ENCODE data around the gene LRRC18.

LRRC18 gene

DNA sequence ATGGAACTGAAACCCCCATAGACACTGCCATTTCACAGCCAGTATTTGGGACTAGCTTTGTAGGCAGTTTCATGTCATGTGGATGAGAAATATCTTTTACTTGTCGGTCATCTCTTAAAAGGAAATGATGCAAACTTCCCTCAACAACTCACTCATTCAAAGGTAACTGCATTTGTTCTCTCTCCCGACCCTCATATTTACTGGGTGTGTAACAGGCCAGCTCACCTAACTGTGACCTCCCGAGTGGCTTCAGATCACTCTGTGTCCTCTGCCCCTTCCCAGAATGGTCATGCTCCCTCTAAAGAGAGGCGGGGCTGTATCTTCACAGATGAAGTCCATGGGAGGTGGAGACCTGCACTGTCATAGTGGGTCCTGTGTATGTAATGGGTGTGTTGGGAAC, 14.7 kb downstream of the LRRC18 start:
- H3K27me3 ChIP-seq (ENCODE audit: insufficient read depth, low read depth) = no peaks in the 10 kb centered on the region
- no peaks in the 10 kb centered on the region for H3K36me3 ChIP-seq (ENCODE audit: insufficient read depth)
- H3K9ac ChIP-seq = no peak overlapping the region

DNA sequence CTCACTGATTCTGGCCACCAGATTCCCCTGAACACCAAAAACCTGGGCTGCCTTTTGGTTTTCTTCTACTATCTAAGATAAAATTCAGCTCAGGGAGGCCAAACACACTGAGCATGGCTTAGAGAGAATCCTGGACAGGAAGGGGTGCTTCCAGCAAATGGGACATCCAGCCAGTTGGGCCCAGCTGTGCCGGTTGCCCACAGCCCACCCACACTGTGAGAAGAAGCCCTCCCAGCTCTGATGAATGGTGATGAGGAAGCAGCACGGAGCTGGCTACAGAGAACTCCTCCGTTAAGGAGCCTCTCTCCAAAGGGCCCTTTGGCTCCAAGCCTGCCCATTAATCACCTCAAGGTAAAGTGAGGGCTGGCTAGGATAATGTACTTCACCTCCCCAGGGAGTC, 15.9 kb downstream of the LRRC18 start:
- H3K36me3 ChIP-seq (ENCODE audit: insufficient read depth) = no peaks in the 10 kb centered on the region
- H3K4me2 ChIP-seq = no peak overlapping the region
- TF ChIP-seq, protein P1, sequence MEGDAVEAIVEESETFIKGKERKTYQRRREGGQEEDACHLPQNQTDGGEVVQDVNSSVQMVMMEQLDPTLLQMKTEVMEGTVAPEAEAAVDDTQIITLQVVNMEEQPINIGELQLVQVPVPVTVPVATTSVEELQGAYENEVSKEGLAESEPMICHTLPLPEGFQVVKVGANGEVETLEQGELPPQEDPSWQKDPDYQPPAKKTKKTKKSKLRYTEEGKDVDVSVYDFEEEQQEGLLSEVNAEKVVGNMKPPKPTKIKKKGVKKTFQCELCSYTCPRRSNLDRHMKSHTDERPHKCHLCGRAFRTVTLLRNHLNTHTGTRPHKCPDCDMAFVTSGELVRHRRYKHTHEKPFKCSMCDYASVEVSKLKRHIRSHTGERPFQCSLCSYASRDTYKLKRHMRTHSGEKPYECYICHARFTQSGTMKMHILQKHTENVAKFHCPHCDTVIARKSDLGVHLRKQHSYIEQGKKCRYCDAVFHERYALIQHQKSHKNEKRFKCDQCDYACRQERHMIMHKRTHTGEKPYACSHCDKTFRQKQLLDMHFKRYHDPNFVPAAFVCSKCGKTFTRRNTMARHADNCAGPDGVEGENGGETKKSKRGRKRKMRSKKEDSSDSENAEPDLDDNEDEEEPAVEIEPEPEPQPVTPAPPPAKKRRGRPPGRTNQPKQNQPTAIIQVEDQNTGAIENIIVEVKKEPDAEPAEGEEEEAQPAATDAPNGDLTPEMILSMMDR (conservative IDR thresholded peaks at IDR 0.05; ENCODE audit: low read depth, low read length) = no peak
- H3K27ac ChIP-seq = no peak overlapping the region
- no peaks in the 10 kb centered on the region for H4K20me1 ChIP-seq (ENCODE audit: insufficient read depth)
- H3K4me3 ChIP-seq (IDR thresholded peaks at IDR 0.05; ENCODE audit: insufficient read depth, low read depth, low read length) = no peak overlapping the region
- H3K79me2 ChIP-seq (ENCODE audit: insufficient read depth, low read depth) = no peaks in the 10 kb centered on the region
- no peaks in the 10 kb centered on the region for H3K4me1 ChIP-seq (ENCODE audit: low read depth, poor library complexity, severe bottlenecking)
- H3K9ac ChIP-seq = no peak overlapping the region
- no peak overlapping the region for H2AFZ ChIP-seq (ENCODE audit: low read depth)
- H3K27me3 ChIP-seq (ENCODE audit: insufficient read depth, low read depth) = no peaks in the 10 kb centered on the region

More for the DNA sequence above, 14.7 kb downstream of the LRRC18 start:
- TF ChIP-seq, protein P1 (conservative IDR thresholded peaks at IDR 0.05; ENCODE audit: low read depth, low read length) = no peak
- no peak overlapping the region for H3K4me2 ChIP-seq
- H3K27ac ChIP-seq = no peak overlapping the region
- H2AFZ ChIP-seq (ENCODE audit: low read depth) = no peak overlapping the region
- no peak overlapping the region for H3K4me3 ChIP-seq (IDR thresholded peaks at IDR 0.05; ENCODE audit: insufficient read depth, low read depth, low read length)
- H3K4me1 ChIP-seq (ENCODE audit: low read depth, poor library complexity, severe bottlenecking) = no peaks in the 10 kb centered on the region
- no peaks in the 10 kb centered on the region for H3K79me2 ChIP-seq (ENCODE audit: insufficient read depth, low read depth)
- H4K20me1 ChIP-seq (ENCODE audit: insufficient read depth) = no peaks in the 10 kb centered on the region

DNA sequence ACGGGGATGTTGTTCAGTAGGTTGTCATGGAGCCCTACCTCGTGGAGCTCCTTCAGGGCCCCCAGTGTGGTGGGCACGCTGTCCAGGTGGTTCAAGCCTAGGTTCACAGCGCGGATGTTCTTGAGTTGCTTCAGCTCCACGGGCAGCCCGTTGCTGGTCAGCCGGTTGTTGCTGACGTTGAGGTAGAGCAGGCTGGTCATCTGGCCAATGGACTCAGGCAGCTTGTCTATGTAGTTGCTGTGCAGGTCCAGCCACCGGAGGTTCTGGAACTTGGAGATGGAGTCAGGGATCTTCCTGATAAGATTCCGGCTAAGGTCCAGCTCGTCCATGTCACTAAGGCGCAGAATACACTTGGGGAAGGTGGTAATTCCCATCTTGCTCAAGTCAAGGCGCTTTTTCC, 26.0 kb downstream of the LRRC18 start:
- TF ChIP-seq, protein P1 (conservative IDR thresholded peaks at IDR 0.05; ENCODE audit: low read depth, low read length) = no peak
- Histone ChIP-seq H4K20me1 (ENCODE audit: insufficient read depth) (no peaks in the 10 kb centered on the region), H3K36me3 (ENCODE audit: insufficient read depth) (no peaks in the 10 kb centered on the region), H3K27ac (no peak overlapping the region), H3K4me1 (ENCODE audit: low read depth, poor library complexity, severe bottlenecking) (no peaks in the 10 kb centered on the region), H3K4me3 (IDR thresholded peaks at IDR 0.05; ENCODE audit: insufficient read depth, low read depth, low read length) (no peak overlapping the region), H3K27me3 (ENCODE audit: insufficient read depth, low read depth) (no peaks in the 10 kb centered on the region), H3K79me2 (ENCODE audit: insufficient read depth, low read depth) (no peaks in the 10 kb centered on the region), H3K9ac (no peak overlapping the region), H3K4me2 (no peak overlapping the region), H2AFZ (ENCODE audit: low read depth) (no peak overlapping the region)

DNA sequence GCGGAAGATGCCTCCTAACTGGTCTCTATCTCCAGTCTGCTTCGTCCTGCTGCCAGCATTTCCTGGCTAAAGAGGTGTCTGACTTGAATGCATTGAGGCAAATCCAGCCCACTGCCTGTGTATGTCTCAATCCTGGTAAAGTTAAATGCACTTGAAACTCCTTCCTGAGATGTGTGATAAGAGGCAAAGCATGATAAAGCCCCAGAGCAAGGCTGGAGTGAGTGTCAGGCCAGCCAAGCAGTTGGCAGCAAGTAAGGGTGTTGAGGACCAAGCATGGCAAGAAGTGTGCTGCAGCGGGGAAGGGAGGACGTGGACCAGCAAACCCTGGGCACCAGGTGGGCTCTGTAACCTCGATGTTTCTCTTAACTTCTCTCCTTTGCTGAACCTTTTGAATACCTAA, 29.1 kb downstream of the LRRC18 start:
- no peak overlapping the region for H3K27ac ChIP-seq
- no peaks in the 10 kb centered on the region for H4K20me1 ChIP-seq (ENCODE audit: insufficient read depth)
- no peak overlapping the region for H3K4me3 ChIP-seq (IDR thresholded peaks at IDR 0.05; ENCODE audit: insufficient read depth, low read depth, low read length)
- no peaks in the 10 kb centered on the region for H3K79me2 ChIP-seq (ENCODE audit: insufficient read depth, low read depth)
- H3K4me1 ChIP-seq (ENCODE audit: low read depth, poor library complexity, severe bottlenecking) = no peaks in the 10 kb centered on the region
- no peaks in the 10 kb centered on the region for H3K36me3 ChIP-seq (ENCODE audit: insufficient read depth)
- H3K4me2 ChIP-seq = no peak overlapping the region
- H3K9ac ChIP-seq = no peak overlapping the region
- no peaks in the 10 kb centered on the region for H3K27me3 ChIP-seq (ENCODE audit: insufficient read depth, low read depth)
- no peak overlapping the region for H2AFZ ChIP-seq (ENCODE audit: low read depth)
- TF ChIP-seq, protein P1 (conservative IDR thresholded peaks at IDR 0.05; ENCODE audit: low read depth, low read length) = no peak

Data from KMS-11 (cell line).